ENCODE measurements around the gene WDR31. TPM values are rescaled to one million over a fixed set of nuclear protein-coding genes. Genes with fewer than 3 reads are reported as not detected.

The WDR31 gene
- total RNA-seq, 4 donors from 2014 or later = 0.60 to 2.0 (median 0.90) TPM

DNA sequence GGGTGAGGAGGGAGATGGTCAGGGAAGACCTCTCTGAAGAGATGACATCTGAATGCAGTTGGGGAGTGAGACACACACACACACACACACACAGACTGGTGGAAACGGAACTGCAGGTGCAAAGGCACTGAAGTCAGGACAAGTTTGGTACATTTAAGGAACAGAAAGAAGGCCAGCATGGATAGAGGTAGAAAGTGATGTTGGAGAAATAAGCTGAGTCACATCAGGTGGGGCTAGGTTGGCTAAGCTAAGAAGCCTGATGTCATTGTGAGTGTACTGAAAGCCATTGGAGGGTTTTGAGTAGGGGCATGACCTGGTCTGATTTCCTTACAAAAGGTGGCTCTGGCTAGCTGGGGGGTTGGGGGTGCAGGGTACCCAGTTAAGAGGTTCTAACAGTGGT lies 12.3 kb upstream of the WDR31 start:
- ATAC-seq (ENCODE audit: low FRiP score) = no peak
- no peak for DNase-seq (ENCODE audit: low spot score)
- TF ChIP-seq, protein P1, sequence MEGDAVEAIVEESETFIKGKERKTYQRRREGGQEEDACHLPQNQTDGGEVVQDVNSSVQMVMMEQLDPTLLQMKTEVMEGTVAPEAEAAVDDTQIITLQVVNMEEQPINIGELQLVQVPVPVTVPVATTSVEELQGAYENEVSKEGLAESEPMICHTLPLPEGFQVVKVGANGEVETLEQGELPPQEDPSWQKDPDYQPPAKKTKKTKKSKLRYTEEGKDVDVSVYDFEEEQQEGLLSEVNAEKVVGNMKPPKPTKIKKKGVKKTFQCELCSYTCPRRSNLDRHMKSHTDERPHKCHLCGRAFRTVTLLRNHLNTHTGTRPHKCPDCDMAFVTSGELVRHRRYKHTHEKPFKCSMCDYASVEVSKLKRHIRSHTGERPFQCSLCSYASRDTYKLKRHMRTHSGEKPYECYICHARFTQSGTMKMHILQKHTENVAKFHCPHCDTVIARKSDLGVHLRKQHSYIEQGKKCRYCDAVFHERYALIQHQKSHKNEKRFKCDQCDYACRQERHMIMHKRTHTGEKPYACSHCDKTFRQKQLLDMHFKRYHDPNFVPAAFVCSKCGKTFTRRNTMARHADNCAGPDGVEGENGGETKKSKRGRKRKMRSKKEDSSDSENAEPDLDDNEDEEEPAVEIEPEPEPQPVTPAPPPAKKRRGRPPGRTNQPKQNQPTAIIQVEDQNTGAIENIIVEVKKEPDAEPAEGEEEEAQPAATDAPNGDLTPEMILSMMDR (IDR thresholded peaks at IDR 0.05) = no peak

DNA sequence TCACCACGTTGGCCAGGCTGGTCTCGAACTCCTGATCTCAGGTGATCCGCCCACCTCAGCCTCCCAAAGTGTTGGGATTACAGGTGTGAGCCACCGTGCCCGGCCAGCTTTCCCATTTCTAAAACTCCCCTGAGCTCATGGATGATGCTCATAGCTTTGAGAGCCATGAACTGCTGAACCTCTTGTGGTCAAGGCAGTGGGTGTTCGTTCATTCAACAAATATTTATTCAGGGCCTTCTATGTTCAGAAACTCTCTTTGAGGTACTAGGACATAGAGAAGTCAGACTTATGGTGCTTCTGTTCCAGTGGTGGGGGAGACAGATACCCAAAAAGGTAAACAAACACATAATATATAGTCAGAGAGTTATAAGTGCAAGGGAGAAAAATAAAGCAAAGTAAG lies 11.9 kb upstream of the WDR31 start:
- TF ChIP-seq, protein P1 (IDR thresholded peaks at IDR 0.05) = no peak
- ATAC-seq (ENCODE audit: low FRiP score) (no peak), DNase-seq (ENCODE audit: low spot score) (no peak)

DNA sequence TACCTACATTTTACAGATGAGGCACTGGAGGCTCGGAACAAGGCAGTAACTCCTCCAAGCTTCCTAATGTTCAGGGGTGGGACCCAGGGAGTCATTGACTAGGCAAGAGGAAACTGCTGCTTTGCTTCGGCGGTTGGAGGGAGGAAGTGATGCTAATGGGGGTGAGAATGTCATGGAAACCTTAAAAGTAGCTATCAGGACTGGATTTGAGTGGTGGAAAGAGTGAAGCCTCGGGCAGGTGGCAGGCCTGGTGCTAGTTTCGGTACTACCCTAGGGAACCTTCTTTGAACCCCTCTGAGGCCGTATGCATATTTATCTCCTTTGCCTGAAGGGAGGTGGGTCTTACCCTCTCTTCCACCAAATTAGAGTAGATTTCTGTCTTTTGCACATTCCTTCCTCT lies 10.9 kb upstream of the WDR31 start:
- DNase-seq (ENCODE audit: low spot score) (no peak), ATAC-seq (ENCODE audit: low FRiP score) (no peak)
- TF ChIP-seq, protein P1 (IDR thresholded peaks at IDR 0.05) = no peak

DNA sequence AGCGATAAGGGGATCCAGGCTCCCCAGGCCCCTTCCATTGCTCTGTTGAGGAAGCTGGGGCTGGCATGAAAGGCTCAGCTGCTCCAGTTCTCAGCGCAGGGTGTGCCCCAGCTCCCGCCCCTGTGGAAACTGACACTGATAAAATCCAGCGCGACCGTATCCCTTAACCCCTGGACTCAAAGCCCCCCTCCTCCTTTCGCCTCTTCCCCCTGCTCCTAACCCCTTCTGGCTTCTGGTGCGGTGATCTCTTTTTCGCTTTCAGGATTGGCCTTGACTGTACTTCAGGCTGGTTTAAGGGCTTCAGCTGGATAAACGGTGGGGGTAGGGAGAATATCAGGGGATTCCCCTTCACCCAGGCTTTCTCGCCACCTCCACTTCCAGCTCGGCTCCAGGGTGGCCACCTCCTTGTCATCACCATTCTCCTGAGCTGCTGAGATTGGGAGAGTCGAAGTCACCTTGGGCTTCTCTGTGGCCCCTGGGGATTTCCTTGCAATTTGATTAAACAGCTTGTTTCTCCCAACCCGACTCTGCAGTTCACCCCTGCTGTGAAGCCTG lies 10.1 kb upstream of the WDR31 start:
- ATAC-seq (ENCODE audit: low FRiP score) = no peak
- TF ChIP-seq, protein P1 (IDR thresholded peaks at IDR 0.05) = no peak
- DNase-seq (ENCODE audit: low spot score) = no peak

DNA sequence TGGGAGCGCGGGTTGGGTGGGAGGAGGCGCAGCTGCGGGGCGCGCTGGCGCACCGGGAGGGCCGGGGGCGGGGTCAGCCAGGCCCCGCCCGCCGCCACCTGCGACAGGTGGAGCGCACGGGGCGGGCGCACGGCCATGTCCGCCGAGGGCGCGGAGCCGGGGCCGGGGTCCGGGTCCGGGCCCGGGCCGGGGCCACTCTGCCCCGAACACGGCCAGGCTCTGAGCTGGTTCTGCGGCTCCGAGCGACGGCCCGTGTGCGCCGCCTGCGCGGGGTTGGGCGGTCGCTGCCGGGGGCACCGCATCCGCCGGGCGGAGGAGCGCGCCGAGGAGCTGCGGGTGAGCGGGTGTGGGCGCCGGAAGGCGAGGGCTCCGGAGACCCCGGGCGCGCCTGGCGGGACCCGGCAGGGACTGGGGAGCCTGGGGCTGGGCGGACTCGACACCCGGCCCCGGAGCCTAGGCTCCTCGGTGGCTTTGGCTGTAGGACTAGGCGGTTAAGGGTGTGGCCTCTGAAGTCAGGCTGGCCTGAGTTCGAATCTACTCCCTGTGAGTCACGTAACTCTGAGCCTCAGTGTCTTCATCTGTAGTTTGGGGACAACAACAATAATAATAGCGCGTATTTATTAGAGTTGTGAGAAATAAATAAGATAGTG lies 9.5 kb upstream of the WDR31 start, which contains the start of gene BSPRY:
Gene BSPRY (plus strand): TSS at position 97 of the 650 bp plus-strand sequence. CDS start 39 bp downstream, at position 136.
- no peak for DNase-seq (ENCODE audit: low spot score)
- TF ChIP-seq, protein P1 (IDR thresholded peaks at IDR 0.05) = no peak
- peak; percentile 43 for ATAC-seq (ENCODE audit: low FRiP score)

DNA sequence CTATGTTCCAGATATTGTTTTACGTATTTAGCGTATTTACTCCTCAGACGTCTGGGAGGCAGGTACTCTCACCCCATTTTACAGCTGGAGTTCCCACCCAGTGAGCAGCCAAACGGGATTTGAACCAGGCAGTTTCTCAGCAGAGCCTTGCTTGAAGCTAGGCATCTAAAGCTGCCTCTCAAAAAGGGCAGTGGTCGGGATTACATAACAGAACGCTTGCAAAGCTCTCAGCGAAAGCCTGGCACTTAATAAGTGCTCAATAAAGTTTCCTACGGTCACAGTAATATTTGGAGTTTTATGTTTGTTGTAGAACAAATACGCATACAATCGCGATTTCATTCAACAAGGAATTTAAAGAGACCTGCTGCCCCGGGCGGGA lies 9.0 kb upstream of the WDR31 start:
- ATAC-seq (ENCODE audit: low FRiP score) = no peak
- TF ChIP-seq, protein P1 (IDR thresholded peaks at IDR 0.05) = no peak
- no peak for DNase-seq (ENCODE audit: low spot score)

DNA sequence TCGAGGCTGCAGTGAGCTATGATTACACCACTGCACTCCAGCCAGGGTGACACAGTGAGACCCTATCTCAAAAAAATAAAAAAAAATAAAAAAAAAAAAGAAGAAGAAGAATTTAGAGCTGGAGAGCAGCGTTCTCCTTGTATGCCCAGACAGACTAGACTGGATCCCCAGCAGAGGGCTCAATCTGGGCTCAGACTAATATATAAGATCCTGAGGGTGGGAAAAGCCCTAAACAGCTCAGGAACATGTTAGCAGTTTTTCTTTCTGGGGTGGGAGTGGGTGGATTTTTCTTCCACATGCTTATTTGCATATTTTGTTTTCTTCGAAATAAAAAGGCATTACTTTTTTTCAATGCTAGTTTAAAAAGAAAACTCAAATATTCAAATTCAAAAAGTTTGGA lies 8.4 kb upstream of the WDR31 start:
- ATAC-seq (ENCODE audit: low FRiP score) = no peak

More for the DNA sequence above, 8.4 kb upstream of the WDR31 start:
- DNase-seq (ENCODE audit: low spot score) = no peak
- TF ChIP-seq, protein P1 (IDR thresholded peaks at IDR 0.05) = no peak

All from omental fat pad (tissue), 4 donors.